MM.1S (cell line): ENCODE data around the gene UBXN7.
"Not testable (repeated sequence)": the region's sequence is repeated elsewhere in the genome, so short reads cannot be mapped to it uniquely, and the experiment has no call there.

ENCODE experiments used
- DNase-seq: peaks from one replicate; pipeline ENCODE4 v3.0.0-alpha.2; 2015
- H2AFZ ChIP-seq: fragments of 300-600 bp; sonication (generic); 2 replicates; pipeline ENCODE4 v1.6.0; 2016; ENCODE audit warnings: antibody characterized with exemption, low read length
- H3F3A ChIP-seq: fragments of 300-600 bp; sonication (generic); 2 replicates; pipeline ENCODE4 v1.6.1; 2016; ENCODE audit warnings: mild to moderate bottlenecking, antibody characterized with exemption, low read length, moderate library complexity, mixed read lengths; ENCODE audit not compliant: insufficient read depth
- H3K27ac ChIP-seq: fragments of 300-600 bp; sonication (generic); 2 replicates; pipeline ENCODE4 v1.5.1; 2016; ENCODE audit warnings: mild to moderate bottlenecking, low read length
- H3K27me3 ChIP-seq: fragments of 300-600 bp; sonication (generic); replicated peaks from 2 replicates; pipeline ENCODE4 v1.6.0; 2016; ENCODE audit warnings: low read length; ENCODE audit not compliant: insufficient read depth
- H3K36me3 ChIP-seq: fragments of 300-600 bp; sonication (generic); replicated peaks from 2 replicates; pipeline ENCODE4 v1.6.1; 2016; ENCODE audit warnings: mild to moderate bottlenecking, low read length, mixed read lengths; ENCODE audit not compliant: insufficient read depth
- H3K4me1 ChIP-seq: fragments of 300-600 bp; sonication (generic); 2 replicates; pipeline ENCODE4 v1.6.1; 2016; ENCODE audit warnings: low read length, mixed read lengths
- H3K4me2 ChIP-seq: fragments of 300-600 bp; sonication (generic); 2 replicates; pipeline ENCODE4 v1.6.0; 2016; ENCODE audit warnings: low read depth, low read length
- H3K4me3 ChIP-seq: fragments of 300-600 bp; sonication (generic); 2 replicates; pipeline ENCODE4 v1.5.1; 2016; ENCODE audit warnings: low read length, mixed read lengths
- H3K79me2 ChIP-seq: fragments of 300-600 bp; sonication (generic); 2 replicates; pipeline ENCODE4 v1.6.1; 2016; ENCODE audit warnings: mixed run types, low read length, mixed read lengths
- H3K9ac ChIP-seq: fragments of 300-600 bp; sonication (generic); 2 replicates; pipeline ENCODE4 v1.6.1; 2016; ENCODE audit warnings: low read length, mixed read lengths
- H3K9me2 ChIP-seq: fragments of 300-600 bp; sonication (generic); replicated peaks from 2 replicates; pipeline ENCODE4 v1.6.1; 2016; ENCODE audit warnings: mild to moderate bottlenecking, low read length, mixed read lengths; ENCODE audit not compliant: insufficient read depth
- H3K9me3 ChIP-seq: fragments of 300-600 bp; sonication (generic); replicated peaks from 2 replicates; pipeline ENCODE4 v1.6.1; 2016; ENCODE audit warnings: mild to moderate bottlenecking, low read length, mixed read lengths; ENCODE audit not compliant: insufficient read depth
- H4K20me1 ChIP-seq: fragments of 300-600 bp; sonication (generic); 2 replicates; pipeline ENCODE4 v1.6.1; 2016; ENCODE audit warnings: mild to moderate bottlenecking, low read length, moderate library complexity, mixed read lengths; ENCODE audit not compliant: insufficient read depth
- EZH2 ChIP-seq: fragments of 300-600 bp; sonication (generic); optimal IDR thresholded peaks from 2 replicates; pipeline ENCODE3; 2017; ENCODE audit warnings: low read depth, mild to moderate bottlenecking, antibody characterized with exemption, low read length, mixed read lengths
- EZH2phosphoT487 ChIP-seq: fragments of 300-600 bp; sonication (generic); IDR thresholded peaks from 2 replicates; pipeline ENCODE4 v1.6.1; 2018; ENCODE audit warnings: antibody characterized with exemption, low read length
- TF ChIP-seq, protein P1 (sequence below): fragments of 300-600 bp; sonication (generic); IDR thresholded peaks from 2 replicates; pipeline ENCODE4 v1.5.1; 2016; ENCODE audit warnings: antibody characterized with exemption, low read length, mixed read lengths

Gene UBXN7

DNA sequence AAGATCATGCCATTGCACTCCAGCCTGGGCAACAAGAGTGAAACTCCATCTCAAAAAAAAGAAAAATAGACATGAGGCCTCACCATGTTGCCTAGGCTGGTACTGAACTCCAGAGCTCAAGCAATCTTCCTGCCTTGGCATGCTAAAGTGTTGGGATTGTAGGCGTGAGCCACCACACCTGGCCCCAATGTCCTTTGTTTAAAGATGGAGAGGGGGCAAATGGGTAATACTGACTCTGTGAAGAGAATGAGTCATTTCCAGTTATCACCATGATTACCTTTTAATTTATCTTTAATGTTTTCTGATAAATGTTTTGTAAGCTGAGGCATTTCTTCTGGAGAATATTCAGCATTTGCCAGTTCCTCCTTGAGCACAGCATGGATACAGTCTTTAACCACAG, 116.4 kb downstream of the UBXN7 start:
- H3K27ac ChIP-seq, result no peak overlapping the region
- no peak for DNase-seq
- no peaks in the 10 kb centered on the region for H4K20me1 ChIP-seq
- peaks cover 13% of the 10 kb centered on the region for H3F3A ChIP-seq
- H3K36me3 ChIP-seq, result no peaks in the 10 kb centered on the region
- no peaks in the 10 kb centered on the region for H3K9me3 ChIP-seq
- H3K27me3 ChIP-seq, result no peaks in the 10 kb centered on the region
- H3K9ac ChIP-seq, result no peak overlapping the region
- no peak overlapping the region for H2AFZ ChIP-seq
- no peaks in the 10 kb centered on the region for H3K4me1 ChIP-seq
- no peak overlapping the region for H3K4me3 ChIP-seq
- H3K79me2 ChIP-seq, result peaks cover 7% of the 10 kb centered on the region
- no peaks in the 10 kb centered on the region for H3K9me2 ChIP-seq
- H3K4me2 ChIP-seq, result no peak overlapping the region
- TF ChIP-seq EZH2 (no peak), EZH2phosphoT487 (no peak)
- TF ChIP-seq, protein P1, sequence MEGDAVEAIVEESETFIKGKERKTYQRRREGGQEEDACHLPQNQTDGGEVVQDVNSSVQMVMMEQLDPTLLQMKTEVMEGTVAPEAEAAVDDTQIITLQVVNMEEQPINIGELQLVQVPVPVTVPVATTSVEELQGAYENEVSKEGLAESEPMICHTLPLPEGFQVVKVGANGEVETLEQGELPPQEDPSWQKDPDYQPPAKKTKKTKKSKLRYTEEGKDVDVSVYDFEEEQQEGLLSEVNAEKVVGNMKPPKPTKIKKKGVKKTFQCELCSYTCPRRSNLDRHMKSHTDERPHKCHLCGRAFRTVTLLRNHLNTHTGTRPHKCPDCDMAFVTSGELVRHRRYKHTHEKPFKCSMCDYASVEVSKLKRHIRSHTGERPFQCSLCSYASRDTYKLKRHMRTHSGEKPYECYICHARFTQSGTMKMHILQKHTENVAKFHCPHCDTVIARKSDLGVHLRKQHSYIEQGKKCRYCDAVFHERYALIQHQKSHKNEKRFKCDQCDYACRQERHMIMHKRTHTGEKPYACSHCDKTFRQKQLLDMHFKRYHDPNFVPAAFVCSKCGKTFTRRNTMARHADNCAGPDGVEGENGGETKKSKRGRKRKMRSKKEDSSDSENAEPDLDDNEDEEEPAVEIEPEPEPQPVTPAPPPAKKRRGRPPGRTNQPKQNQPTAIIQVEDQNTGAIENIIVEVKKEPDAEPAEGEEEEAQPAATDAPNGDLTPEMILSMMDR, result no peak

DNA sequence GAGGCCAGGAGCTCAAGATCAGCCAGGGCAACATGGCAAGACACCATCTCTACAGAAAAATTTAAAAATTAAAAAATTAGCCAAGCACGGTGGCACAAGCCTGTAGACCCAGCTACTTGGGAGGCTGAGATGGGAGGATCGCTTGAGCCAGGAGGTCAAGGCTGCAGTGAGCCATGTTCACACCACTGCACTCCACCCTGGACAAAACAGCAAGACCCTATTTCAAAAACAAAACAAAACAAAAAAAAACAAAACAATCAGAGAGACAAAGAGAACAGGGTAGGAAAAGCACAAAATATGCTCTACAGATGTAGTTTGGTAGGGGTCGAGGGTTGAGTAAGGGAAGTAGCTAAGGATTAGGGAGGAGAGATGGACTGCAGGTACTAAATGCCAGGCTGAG, 117.6 kb downstream of the UBXN7 start:
- H3K27ac ChIP-seq, result no peak overlapping the region
- H3K9me3 ChIP-seq, result no peaks in the 10 kb centered on the region
- H3K9ac ChIP-seq, result no peak overlapping the region
- no peaks in the 10 kb centered on the region for H3K27me3 ChIP-seq
- H3K4me2 ChIP-seq, result no peak overlapping the region
- no peaks in the 10 kb centered on the region for H3K4me1 ChIP-seq
- no peak overlapping the region for H2AFZ ChIP-seq
- no peaks in the 10 kb centered on the region for H3K36me3 ChIP-seq
- no peak overlapping the region for H3K4me3 ChIP-seq
- peaks cover 7% of the 10 kb centered on the region for H3K79me2 ChIP-seq
- no peak for TF ChIP-seq EZH2
- TF ChIP-seq, protein P1, result no peak
- no peak for TF ChIP-seq EZH2phosphoT487
- DNase-seq, result no peak
- H3F3A ChIP-seq, result peaks cover 13% of the 10 kb centered on the region
- no peaks in the 10 kb centered on the region for H4K20me1 ChIP-seq
- H3K9me2 ChIP-seq, result no peaks in the 10 kb centered on the region

DNA sequence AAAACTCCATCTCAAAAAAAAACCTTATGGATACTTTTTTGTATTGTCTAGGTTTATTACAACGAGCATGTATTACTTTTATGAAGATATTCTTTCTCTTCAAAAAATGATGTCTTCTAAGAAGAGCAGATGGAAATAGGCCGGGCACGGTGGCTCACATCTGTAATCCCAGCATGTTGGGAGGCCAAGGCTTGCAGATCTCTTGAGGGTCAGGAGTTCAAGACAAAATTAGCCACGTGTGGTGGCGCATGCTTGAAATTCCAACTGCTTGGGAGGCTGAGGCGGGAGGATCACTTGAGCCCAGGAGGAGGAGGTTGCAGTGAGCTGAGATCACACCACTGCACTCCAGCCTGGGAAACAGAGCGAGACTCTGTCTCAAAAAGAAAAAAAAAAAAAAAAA, 118.1 kb downstream of the UBXN7 start:
- not testable (repeated sequence) for H3K4me2 ChIP-seq, H3K4me1 ChIP-seq, H3K27ac ChIP-seq, H3K9me3 ChIP-seq, H3K4me3 ChIP-seq, H3K9ac ChIP-seq, H2AFZ ChIP-seq, H3K36me3 ChIP-seq, H3K9me2 ChIP-seq, H4K20me1 ChIP-seq, H3K79me2 ChIP-seq, H3K27me3 ChIP-seq, DNase-seq
- H3F3A ChIP-seq, result peaks cover 13% of the 10 kb centered on the region

DNA sequence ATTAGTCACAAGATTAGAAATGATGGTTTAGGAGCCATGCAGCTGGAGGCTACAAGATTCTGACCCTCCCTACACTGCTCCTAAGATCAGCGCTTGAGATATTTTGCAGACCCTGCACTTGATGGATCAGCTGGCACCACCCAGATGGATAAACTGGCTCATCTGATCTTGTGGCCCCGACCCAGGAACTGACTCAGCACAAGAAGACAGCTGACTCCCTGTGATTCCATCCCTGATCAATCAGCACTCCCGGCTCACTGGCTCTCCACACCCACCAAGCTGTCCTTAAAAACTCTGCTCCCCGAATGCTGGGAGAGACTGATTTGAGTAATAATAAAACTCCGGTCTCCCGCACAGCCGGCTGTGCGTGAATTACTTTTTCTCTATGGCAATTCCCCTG, 129.3 kb downstream of the UBXN7 start:
- H3K79me2 ChIP-seq, H3K27me3 ChIP-seq, H3F3A ChIP-seq, H3K4me2 ChIP-seq, H3K27ac ChIP-seq, H4K20me1 ChIP-seq, H3K9me3 ChIP-seq, H3K4me1 ChIP-seq, H3K9me2 ChIP-seq, H3K9ac ChIP-seq, H2AFZ ChIP-seq, DNase-seq, H3K4me3 ChIP-seq, H3K36me3 ChIP-seq: not testable (repeated sequence)

DNA sequence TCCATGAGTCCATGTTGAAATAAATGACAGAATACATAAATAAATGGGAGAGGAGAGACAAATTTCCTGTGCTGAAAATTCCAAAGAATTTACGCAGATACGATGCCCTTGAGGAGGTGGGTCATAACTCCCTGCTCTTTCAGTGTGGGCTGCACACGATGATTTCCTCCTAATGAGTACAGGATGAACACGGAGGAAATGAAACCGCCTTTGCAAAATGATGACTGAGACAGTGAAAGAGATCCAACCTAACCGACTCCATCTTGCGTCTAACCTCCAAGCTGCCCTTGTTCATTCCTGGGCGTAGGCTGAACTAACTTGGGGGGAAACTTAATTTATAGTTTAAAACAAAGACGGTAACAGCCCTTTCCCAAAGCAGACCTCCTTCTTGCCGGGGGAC, 129.7 kb downstream of the UBXN7 start:
- H3K79me2 ChIP-seq, H3K9me3 ChIP-seq, H3F3A ChIP-seq, H3K4me3 ChIP-seq, H3K4me1 ChIP-seq, H3K4me2 ChIP-seq, H3K36me3 ChIP-seq, H3K9ac ChIP-seq, H4K20me1 ChIP-seq, H3K27ac ChIP-seq, DNase-seq, H3K9me2 ChIP-seq, H3K27me3 ChIP-seq, H2AFZ ChIP-seq: not testable (repeated sequence)
